GM15510 (cell line): Measurements from ENCODE around the gene GNAZ.

Source experiments
- POLR2A ChIP-seq: IDR thresholded peaks from 3 replicates; pipeline ENCODE4 v1.6.1; 2011; ENCODE audit warnings: borderline replicate concordance; ENCODE audit not compliant: insufficient read length; ENCODE audit errors: extremely low read depth

Gene GNAZ

DNA sequence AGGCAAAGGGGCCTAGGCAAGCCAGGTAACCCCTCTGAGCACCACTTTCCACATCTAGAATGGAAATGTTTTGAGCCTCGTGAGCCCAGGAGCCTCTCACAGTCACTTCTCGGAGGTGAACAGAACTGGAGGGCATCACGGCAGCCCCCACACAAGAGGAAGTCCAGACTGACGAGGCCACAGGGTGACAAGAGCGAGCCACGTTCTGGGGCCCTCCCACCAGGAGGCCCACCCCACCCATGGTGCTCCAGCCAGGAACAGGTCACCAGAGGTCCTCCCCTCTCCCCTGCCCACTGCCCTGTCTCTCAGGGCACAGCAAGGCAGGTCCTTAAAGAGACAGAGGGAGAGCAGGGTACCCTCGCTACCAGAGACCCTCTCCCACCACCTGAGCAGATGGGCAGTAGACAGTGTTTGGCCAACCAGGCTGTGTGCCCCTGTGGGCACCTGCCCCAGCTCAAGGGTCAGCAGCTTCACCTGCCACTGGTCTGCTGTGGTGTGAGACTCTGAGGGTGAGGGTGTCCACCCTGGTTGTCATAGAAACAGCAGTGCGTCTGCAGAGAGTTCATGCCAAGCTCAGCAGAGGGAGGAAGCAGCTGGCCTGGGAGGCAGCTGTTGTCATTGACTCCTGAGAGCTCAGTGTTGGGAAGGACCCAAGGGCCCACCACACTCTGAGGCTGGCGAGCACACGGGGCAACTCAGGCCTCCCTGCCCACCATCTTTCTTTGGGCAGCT, 40.0 kb downstream of the GNAZ start:
- TF ChIP-seq POLR2A = no peak

- TF ChIP-seq POLR2A = no peak
Measured at GRCh38 chr22:23110922-23111527, 40.7 kb downstream of the GNAZ start.

DNA sequence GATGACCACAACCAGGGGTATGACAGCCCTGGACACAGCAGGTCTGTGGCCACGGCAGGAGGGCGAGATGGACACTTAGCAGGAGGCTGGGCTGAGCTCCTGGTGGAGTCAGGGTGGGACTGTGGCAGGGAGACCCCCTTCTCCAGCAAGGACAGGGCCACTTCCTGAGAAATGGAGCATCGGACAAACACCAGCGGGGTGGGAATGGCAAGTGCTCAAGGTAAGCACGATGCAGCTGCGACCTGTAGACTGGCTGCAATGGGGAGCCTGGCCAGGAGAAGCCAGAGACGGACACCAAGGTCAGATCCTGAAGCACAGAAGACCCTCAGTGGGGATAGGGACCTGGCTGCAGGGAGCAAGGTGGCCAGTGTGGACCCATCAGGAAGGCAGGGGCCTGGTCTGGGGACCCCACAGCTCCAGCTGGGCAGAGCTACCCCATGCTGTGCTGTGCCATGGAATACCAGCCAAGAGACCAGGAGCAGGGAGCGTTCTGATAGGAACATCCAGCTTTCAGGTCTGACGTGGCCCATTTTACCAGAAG, 42.2 kb downstream of the GNAZ start:
- no peak for TF ChIP-seq POLR2A

DNA sequence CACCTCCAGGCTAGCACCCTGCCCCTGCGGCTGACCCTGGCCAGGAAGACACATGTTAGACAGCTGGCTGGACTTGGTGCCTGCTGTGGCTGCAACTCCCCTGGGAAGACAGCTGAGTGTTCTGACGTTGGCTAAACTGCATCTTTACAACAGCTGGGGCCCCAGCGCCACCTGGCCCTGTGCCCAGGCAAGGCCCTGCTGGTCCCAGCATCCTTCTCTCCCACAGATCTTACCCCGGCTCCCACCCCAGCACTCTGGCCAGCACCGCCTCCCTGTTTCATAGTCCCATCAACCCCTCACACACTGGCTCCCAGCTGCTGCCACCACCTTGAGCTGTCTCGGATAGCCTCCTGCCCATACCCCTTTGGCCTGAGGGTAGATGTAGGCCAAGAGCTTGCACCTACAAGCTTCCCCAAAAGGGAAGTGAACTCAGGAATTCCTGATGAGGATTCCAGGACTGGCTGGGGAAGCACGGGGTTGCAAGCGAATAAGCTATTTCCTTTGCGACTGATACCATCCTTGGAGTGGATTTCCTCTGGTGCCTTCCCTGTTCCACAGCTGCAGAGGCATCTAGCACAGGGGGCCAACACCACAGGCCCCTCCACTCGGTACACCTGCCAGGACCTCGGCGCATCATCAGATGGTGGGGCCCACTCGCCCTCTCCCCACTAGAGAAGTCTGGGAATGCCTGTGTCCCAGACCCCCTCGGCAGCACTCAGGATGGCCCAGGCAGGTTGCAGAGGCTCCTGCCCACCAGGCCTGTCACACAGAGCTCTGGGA, 42.9 kb downstream of the GNAZ start:
- TF ChIP-seq POLR2A = no peak

DNA sequence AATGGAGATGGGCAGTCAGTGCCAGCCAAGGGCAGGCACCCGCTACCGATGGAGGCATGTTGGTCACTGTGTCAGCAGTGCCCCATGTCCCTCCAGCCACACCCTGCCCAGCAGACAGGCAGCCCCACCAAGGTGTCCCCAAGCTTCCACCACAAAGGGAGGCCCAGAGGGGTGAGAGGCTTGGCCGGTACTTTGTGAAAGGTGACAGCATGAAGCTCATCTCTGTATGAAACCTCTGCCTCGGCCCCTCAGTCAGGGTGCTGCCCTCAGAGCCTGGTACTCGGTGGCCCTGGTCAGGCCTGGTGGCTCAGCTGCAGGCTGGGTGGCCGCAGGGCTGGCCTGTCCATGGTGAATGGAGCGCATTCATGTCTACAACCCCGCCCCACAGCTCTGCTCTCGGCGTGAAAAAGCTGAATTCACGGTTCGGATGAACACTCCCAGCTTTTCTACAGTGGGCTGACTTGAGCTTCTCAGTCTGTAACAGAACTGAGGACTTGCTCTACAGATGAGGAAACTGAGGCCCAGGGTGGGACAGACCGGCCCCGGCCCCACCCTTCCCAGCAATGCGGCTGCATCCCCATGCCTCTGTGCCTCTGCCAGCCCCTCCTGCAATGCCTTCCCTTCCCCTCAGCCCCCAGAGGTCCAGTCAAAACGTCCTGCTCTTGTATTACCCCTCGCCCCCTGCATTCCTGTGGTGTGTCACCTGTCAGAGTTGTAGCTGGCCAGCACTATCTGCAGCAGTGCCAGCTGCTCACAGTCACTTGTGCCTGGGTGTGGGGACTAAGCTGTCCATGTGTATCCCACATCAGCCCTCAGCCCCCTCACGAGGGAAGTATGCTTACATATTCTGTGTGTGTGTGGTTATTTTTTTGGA, 43.8 kb downstream of the GNAZ start:
- TF ChIP-seq POLR2A = no peak

DNA sequence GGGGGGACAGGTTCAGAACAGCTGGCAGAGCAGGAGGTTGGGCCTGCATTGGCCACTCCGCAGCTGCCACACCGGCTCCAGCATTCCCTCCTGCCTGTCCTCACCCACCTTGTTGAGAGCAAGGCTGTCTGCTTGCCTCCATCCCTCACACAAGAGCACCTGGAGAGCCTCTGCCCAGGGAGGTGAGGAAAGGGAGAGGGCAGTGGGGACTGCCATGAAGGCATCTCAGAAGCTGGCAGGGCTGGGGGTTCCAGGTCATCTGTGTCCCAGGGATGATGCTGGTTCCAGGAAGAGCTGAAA, 44.4 kb downstream of the GNAZ start:
- no peak for TF ChIP-seq POLR2A

DNA sequence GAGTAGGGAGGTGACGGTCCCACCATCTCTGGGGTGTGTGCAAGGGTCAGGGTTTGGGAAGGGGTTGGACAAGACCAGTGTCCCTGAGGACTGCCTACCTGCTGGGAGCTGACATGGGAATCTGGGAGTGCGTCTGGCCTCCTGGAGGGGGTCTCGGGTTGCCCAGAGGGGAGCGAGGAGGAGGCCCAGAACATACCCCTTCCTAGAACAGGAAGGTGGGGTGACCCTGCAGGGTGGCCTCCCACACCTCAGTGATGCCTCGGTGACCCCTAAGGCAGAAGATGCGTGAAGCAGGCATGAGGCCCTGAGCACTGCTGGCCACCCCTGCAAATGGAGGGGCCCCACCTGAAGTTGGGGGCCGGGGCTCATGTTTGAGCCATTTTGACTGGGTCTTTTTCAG, 45.0 kb downstream of the GNAZ start:
- TF ChIP-seq POLR2A = no peak

DNA sequence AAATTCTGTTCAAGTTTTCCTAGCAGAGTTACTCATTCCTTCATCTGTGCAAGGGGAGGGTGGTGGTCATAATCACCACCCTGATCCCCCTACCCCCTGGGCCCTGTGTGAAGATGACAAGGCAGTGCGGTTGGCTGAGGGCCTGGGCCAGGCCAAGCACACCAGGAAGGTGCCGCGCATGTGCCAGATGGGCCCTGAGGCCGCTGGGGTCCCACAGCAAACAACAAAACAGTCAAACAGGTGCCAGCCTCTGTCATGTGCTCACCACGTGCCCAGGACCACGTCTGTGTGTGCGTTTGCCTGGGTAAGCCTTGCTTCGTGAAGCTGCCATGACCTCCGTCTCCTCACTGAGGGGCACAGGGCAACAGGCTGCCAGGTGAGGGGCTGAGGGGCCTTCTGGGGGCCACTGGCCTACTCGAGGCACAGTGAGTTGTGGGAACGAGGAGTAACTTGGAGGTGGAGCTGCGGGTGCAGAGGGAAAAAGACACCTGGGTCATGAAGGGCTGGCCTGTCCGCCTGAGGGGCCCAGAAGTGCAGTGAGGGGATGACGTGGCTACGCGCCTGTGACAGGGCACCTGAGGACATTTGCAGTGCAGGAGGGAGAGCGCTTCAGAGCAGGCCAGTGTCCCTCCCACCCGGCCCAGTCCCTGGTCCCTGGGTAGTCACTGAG, 45.6 kb downstream of the GNAZ start:
- no peak for TF ChIP-seq POLR2A

DNA sequence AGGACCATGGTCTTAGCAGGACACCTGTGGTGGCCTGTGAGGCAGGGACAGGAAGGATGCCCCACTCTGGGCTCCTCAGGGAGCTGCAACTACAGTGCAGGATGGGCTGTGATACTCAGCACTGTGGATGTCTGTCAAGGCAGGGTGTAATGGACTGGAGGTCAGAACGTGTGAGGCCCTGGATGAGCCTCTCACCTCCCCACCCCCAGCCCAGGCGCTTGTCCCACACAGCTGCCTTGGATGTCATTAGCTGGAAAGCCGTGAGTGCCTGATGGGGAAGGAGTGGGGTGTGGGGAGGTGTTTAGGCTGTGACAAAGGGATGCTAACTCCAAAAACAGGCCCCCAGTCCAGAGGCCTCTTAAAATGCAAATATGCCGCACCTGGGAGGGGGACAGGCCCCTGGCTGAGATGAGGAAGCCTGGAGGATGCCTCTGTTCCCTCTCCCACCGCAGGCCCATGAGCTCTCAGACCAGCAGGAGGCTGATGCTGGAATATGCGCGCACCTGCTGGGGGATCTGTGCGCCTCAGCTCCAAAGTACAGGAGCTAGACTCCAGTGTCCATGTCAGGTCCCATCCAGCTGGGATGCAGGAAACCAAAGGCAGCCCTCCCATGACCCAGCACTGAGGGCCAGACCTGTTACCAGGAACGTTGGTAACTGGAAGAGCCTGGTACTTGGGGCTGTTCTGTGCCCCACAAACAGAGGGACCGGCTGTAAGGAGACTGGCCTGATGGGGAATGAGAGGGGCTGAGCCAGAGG, 46.4 kb downstream of the GNAZ start:
- TF ChIP-seq POLR2A = no peak

DNA sequence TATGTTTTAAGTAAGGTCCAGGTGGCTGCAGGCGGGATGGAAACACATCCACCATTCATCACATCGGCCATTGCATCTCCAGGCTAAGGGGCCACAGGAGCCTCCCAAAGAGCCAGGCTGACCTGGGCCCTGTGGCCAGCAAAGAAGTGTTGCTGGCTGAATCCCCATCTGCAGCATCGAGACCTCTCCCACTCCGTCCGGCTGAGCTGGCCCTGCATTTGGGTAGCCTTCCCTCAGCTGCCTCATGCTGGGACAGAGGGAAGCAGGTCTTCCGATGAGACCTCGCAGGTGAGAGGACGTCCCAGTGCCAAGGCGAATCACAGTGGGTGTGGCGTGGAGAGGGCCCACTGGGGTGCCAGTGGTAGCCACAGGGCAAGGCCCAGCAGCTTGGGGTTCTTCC, 47.0 kb downstream of the GNAZ start:
- no peak for TF ChIP-seq POLR2A

DNA sequence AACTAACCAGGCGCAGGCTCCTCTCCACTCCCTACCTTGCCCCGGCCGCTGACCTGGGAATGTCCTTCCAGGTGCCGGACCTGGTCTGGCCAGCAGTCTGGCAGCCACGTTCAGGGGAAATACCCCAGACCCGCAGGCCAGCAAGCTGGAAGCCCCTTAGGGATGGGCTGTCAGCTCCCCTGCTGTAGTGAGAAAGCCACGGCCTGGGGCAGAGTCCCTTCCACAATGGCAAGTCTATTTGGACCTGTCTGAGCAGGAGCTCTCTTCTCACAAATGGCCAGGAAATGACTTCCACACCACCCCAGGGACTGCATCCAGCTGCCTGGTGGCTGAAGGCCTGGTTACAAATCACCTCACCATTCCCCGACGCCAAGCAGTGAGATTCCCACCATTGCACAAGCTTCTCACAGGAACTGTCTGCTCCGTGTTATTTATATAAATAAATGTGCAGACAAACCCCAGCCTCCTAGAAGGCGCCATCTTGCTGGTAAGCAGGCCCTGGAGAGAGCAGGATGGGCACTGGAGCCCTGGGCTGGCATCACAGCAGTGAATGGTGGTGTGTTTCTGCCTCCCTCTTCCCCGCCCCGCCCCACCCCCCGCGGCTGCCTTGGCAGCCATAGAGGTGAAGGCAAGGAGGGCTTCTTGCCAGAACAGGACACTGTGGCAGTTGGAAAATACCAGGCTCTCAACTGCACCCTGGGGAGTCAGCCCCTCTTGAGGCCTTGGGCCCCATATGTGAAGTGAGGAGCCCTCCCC, 47.8 kb downstream of the GNAZ start:
- no peak for TF ChIP-seq POLR2A

GRCh38 chr22:23118647-23119493, 48.6 kb downstream of the GNAZ start:
- no peak for TF ChIP-seq POLR2A
